Activated CD4-positive, alpha-beta T cell treated with anti-CD3 and anti-CD28 coated beads, Interleukin-2, amount 50 U/mL, for 24 hours (primary cell): ENCODE results near the gene HSD11B1.

Experiments
- DNase-seq, 2 donors: peaks; one replicate each; pipeline ENCODE4 v3.0.0-alpha.2; 2020; ENCODE audit warnings: low read depth in 1 of 2, low spot score in 1 of 2

HSD11B1 gene

GRCh38 chr1:209780268-209780667, 75.6 kb downstream of the HSD11B1 start:
- DNase-seq, result no peak

DNA sequence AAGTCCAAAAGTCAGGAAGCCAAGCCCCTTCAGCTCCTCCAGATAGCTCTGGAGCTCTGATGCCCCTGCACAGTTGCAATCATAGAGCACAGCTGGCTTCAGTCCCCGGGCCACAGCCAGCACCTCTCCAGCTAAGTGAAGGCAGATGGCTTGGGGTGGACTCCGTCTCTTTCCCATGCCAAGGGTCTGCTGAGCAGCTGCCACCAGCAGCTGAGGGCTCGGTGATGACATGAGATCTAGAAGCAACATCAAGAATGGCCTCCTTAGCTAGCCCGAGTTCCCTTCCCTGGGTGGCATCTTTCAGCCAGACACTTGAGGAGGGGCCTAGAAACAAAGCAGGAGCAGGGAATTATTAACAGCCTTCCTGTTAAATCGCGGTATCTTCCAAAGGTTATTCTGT, 78.7 kb downstream of the HSD11B1 start:
- no peak for DNase-seq
